GM12878 (cell line): Measurements from ENCODE around the gene FERMT1.

ENCODE experiments used
- CTCF ChIP-seq, 3 experiments: IDR thresholded peaks in 2 of 3; conservative IDR thresholded peaks in 1 of 3; 2 replicates each; pipeline ENCODE4 v1.5.1; 2011; ENCODE audit warnings: low read depth in 3 of 3, low read length in 3 of 3, mild to moderate bottlenecking in 3 of 3, control low read depth in 2 of 3, moderate library complexity in 2 of 3, inconsistent platforms in 1 of 3, mixed read lengths in 1 of 3; ENCODE audit not compliant: control insufficient read depth in 2 of 3, insufficient read depth in 1 of 3; ENCODE audit errors: extremely low read depth in 1 of 3
- E2F4 ChIP-seq: IDR thresholded peaks from 2 replicates; pipeline ENCODE4 v1.6.1; 2012; ENCODE audit warnings: low read depth, low read length, improper control_type of control experiment
- HDAC6 ChIP-seq: fragments of 200-600 bp; sonication (generic); IDR thresholded peaks from one replicate; pipeline ENCODE4 v1.8.0; 2017; ENCODE audit warnings: antibody characterized with exemption; ENCODE audit not compliant: unreplicated experiment
- NRF1 ChIP-seq: conservative IDR thresholded peaks from 2 replicates; pipeline ENCODE4 v1.6.1; 2011; ENCODE audit warnings: mild to moderate bottlenecking, low read depth, low read length, improper control_type of control experiment
- POLR2AphosphoS2 ChIP-seq: IDR thresholded peaks from 2 replicates; pipeline ENCODE4 v1.6.1; 2011; ENCODE audit warnings: low read depth, mild to moderate bottlenecking, low read length, improper control_type of control experiment, moderate library complexity
- POLR2AphosphoS5 ChIP-seq: IDR thresholded peaks from 2 replicates; pipeline ENCODE4 v1.6.1; 2011; ENCODE audit warnings: mild to moderate bottlenecking, low read length, inconsistent platforms
- RAD21 ChIP-seq: IDR thresholded peaks from 2 replicates; pipeline ENCODE4 v1.6.1; 2011; ENCODE audit warnings: mild to moderate bottlenecking, low read depth, low read length, moderate library complexity; ENCODE audit not compliant: insufficient read depth
- RCOR1 ChIP-seq: conservative IDR thresholded peaks from 2 replicates; pipeline ENCODE4 v1.6.1; 2012; ENCODE audit warnings: low read depth, low read length, improper control_type of control experiment
- RELB ChIP-seq: fragments of 450-650 bp; IDR thresholded peaks from 2 replicates; pipeline ENCODE4 v1.6.1; 2017; ENCODE audit warnings: low read depth, mild to moderate bottlenecking, moderate library complexity
- SP1 ChIP-seq: IDR thresholded peaks from one replicate; pipeline ENCODE4 v1.6.1; 2011; ENCODE audit warnings: low read depth, low read length
- ZBED1 ChIP-seq: IDR thresholded peaks from 2 replicates; pipeline ENCODE4 v1.6.1; 2016; ENCODE audit warnings: borderline replicate concordance

- TF ChIP-seq RAD21 (no peak), HDAC6 (no peak), ZBED1 (no peak), CTCF (IDR thresholded peaks at IDR 0.05 in 2 of 3, conservative IDR thresholded peaks at IDR 0.05 in 1 of 3; ENCODE audit: control insufficient read depth in 2 of 3, extremely low read depth in 1 of 3, insufficient read depth in 1 of 3, low read depth in 3 of 3, low read length in 3 of 3) (no peak), POLR2AphosphoS5 (no peak), POLR2AphosphoS2 (no peak), NRF1 (no peak), RCOR1 (no peak), SP1 (no peak), E2F4 (no peak), RELB (no peak)
Observed at GRCh38 chr20:6036213-6036612, 86.6 kb downstream of the FERMT1 start.
